ENCODE data around the gene NHERF2. TPM values are rescaled to one million over a fixed set of nuclear protein-coding genes. Genes with fewer than 3 reads are reported as not detected.

Gene NHERF2
- total and polyA plus RNA-seq, 9 of the 15 experiments (the other 6 are each of a cell fraction or from before 2014, with no cell fraction given), result 0.15 to 42.0 (median 12.5) TPM

GRCh38 chr16:2003827-2004641 is 22.7 kb upstream of the NHERF2 start:
- ChIA-PET CTCF (ENCODE audit: low intra/inter-chr PET ratio) (interaction anchor here (0.6 to 0.8 kb wide), 2 partner anchors 149 to 498 kb away, joined by 3 to 4 read pairs; no protein-coding TSS in a partner anchor), POLR2A (interaction anchor here (0.6 to 3.0 kb wide), 18 partner anchors 9 to 512 kb away, joined by 3 to 12 read pairs (median 4); partner anchors contain the start of genes ECI1, GFER, NPW and RPS2)
- no TSS peak for BruUV-seq (replicated peaks)
- in situ Hi-C loops (cut with MboI), result no loop called here
- peaks cover 88% of the 10 kb centered on the region; the same call in 2 of the 3 replicates for H3K36me3 ChIP-seq (ENCODE audit: control insufficient read depth, insufficient read depth, low read length)
- H3K4me3 ChIP-seq, result no peak overlapping the region
- FAIRE-seq, result peak; percentile 96
- no peaks in the 10 kb centered on the region for H3K27me3 ChIP-seq (ENCODE audit: control insufficient read depth in 2 of 2, insufficient read depth in 2 of 2, low read length in 2 of 2)
- H3K4me1 ChIP-seq (replicated peaks in 1 of 2; ENCODE audit: control insufficient read depth in 2 of 2, insufficient read depth in 2 of 2, low read length in 2 of 2), result peaks cover 20 to 94% of the 10 kb centered on the region in 2 experiments
- WGBS (ENCODE audit: insufficient coverage, low coverage, missing lambda C conversion rate), result 16% methylated on average over 31 of the region's 36 CpGs
- H3K9ac ChIP-seq (ENCODE audit: insufficient read depth in 1 of 2, low read depth in 2 of 2, low read length in 2 of 2), result peak overlapping the region; percentile 1 to 80; a peak in 3 of 4 replicates
- peaks cover 46% of the 10 kb centered on the region for H4K20me1 ChIP-seq (replicated peaks; ENCODE audit: control insufficient read depth, insufficient read depth, low read length)
- H3K4me2 ChIP-seq (ENCODE audit: insufficient read depth, low read length), result peak overlapping the region; percentile 34
- no peaks in the 10 kb centered on the region for H3K9me3 ChIP-seq (replicated peaks; ENCODE audit: control insufficient read depth, insufficient read depth, low read depth, low read length)
- intact Hi-C loops (cut with micrococcal nuclease), result no loop called here
- peaks cover 68% of the 10 kb centered on the region for H3K79me2 ChIP-seq (ENCODE audit: control insufficient read depth, insufficient read depth, low read length)
- ATAC-seq, result peak; percentile 93
- no peak overlapping the region for H2AFZ ChIP-seq (ENCODE audit: low read depth, low read length)
- DNase-seq (ENCODE audit: extremely low read depth in 1 of 4, low spot score in 3 of 4), result peak; percentile 84 to 97 (median 91)
- peaks cover 19% of the 10 kb centered on the region for H3K9me1 ChIP-seq (ENCODE audit: control insufficient read depth, insufficient read depth, low read length)
- H3K27ac ChIP-seq (ENCODE audit: extremely low read depth, low read depth, low read length), result peak overlapping the region; percentile 47; the same call in 1 of the 3 replicates
- TF ChIP-seq KLF1 (tag; IDR thresholded peaks at IDR 0.05) (peak; percentile 57; the same call in 1 of the 2 replicates), ZNF79 (CRISPR knock-in tag; IDR thresholded peaks at IDR 0.05; ENCODE audit: low read depth) (no peak), POLR2AphosphoS5 (IDR thresholded peaks at IDR 0.05; ENCODE audit: control insufficient read depth, insufficient read depth, low read depth, low read length) (peak; percentile 32; the same call in 1 of the 2 replicates), SP1 (CRISPR knock-in tag; IDR thresholded peaks at IDR 0.05) (peak; percentile 98), NBN (IDR thresholded peaks at IDR 0.05; ENCODE audit: low read depth) (0 out of 2 replicates have a peak, but pooled peaks have one; percentile 51), MTA3 (IDR thresholded peaks at IDR 0.05; ENCODE audit: borderline replicate concordance) (0 out of 2 replicates have a peak, but pooled peaks have one; percentile 38), ETV6 (IDR thresholded peaks at IDR 0.05; ENCODE audit: borderline replicate concordance in 1 of 2, low read depth in 2 of 2, low read length in 1 of 2) (0 out of 4 replicates have a peak, but pooled peaks of 1 of the 2 experiments have one; percentile 10), ETV6 (CRISPR knock-in tag; IDR thresholded peaks at IDR 0.05; ENCODE audit: borderline replicate concordance) (no peak), ESRRA (IDR thresholded peaks at IDR 0.05; ENCODE audit: borderline replicate concordance, low read depth) (peak; percentile 76; the same call in 1 of the 2 replicates), CTCF (IDR thresholded peaks at IDR 0.05 in 2 of 3, conservative IDR thresholded peaks at IDR 0.05 in 1 of 3; ENCODE audit: insufficient read depth in 2 of 3, low read depth in 1 of 3, low read length in 3 of 3) (peak; percentile 96 to 99 (median 99)), BCOR (IDR thresholded peaks at IDR 0.05) (no peak; the same call in 1 of the 2 replicates), ZNF57 (CRISPR knock-in tag; IDR thresholded peaks at IDR 0.05) (no peak), ATF1 (CRISPR knock-in tag; IDR thresholded peaks at IDR 0.05) (no peak), ATF1 (tag; IDR thresholded peaks at IDR 0.05) (peak; percentile 50), YY1 (IDR thresholded peaks at IDR 0.05; ENCODE audit: borderline replicate concordance in 1 of 3, control insufficient read depth in 1 of 3, extremely low read depth in 1 of 3, insufficient read depth in 3 of 3, insufficient read length in 1 of 3, insufficient replicate concordance in 2 of 3, low read depth in 1 of 3, low read length in 2 of 3) (peak; percentile 55 to 93 (median 87)), CREB1 (IDR thresholded peaks at IDR 0.05) (peak; percentile 33; the same call in 1 of the 2 replicates), CREB1 (CRISPR knock-in tag; IDR thresholded peaks at IDR 0.05) (no peak; the same call in none of the 2 replicates), MNT (conservative IDR thresholded peaks at IDR 0.05) (peak; percentile 80 to 91)

Measured in K562 (cell line).